HepG2 (cell line): ENCODE results near the gene EXO1. TPM values are rescaled to one million over a fixed set of nuclear protein-coding genes. Genes with fewer than 3 reads are reported as not detected.

Experiments
- AGO1 ChIP-seq: fragments of 200-400 bp; formaldehyde crosslinking; IDR thresholded peaks from 2 replicates; pipeline ENCODE4 v1.6.1; 2017; ENCODE audit warnings: mild to moderate bottlenecking, low read depth, low read length, moderate library complexity; ENCODE audit not compliant: poor library complexity, severe bottlenecking
- CREM ChIP-seq, 2 experiments: sonication (generic) in 1 of 2; formaldehyde crosslinking in 1 of 2; IDR thresholded peaks; 2 replicates each; pipeline versions ENCODE4 v1.4.0 to v1.6.1; 2016 to 2020; ENCODE audit warnings: antibody characterized with exemption in 1 of 2, mild to moderate bottlenecking in 1 of 2, missing genetic modification reagents in 1 of 2
- CSRNP1 ChIP-seq: sonication (generic); formaldehyde crosslinking; IDR thresholded peaks from 2 replicates; pipeline ENCODE4 v1.8.1; 2023; ENCODE audit warnings: mild to moderate bottlenecking, missing genetic modification reagents
- ELF4 ChIP-seq: sonication (generic); formaldehyde crosslinking; IDR thresholded peaks from 2 replicates; pipeline ENCODE4 v1.5.0; 2020; ENCODE audit warnings: missing genetic modification reagents, mild to moderate bottlenecking, moderate library complexity, borderline replicate concordance
- ERF ChIP-seq: IDR thresholded peaks from 2 replicates; pipeline ENCODE4 v1.6.1; 2018; ENCODE audit warnings: missing biosample characterization, missing genetic modification reagents
- FOXA3 ChIP-seq: IDR thresholded peaks from 2 replicates; pipeline ENCODE4 v1.6.1; 2016; ENCODE audit warnings: missing genetic modification reagents, missing compliant biosample characterization
- HMGA1 ChIP-seq: sonication (generic); formaldehyde crosslinking; conservative IDR thresholded peaks from 2 replicates; pipeline ENCODE4 v1.4.0; 2020; ENCODE audit warnings: missing genetic modification reagents
- HOXA5 ChIP-seq: sonication (generic); formaldehyde crosslinking; IDR thresholded peaks from 2 replicates; pipeline ENCODE4 v1.4.0; 2020; ENCODE audit warnings: missing genetic modification reagents
- IRF9 ChIP-seq: sonication (generic); formaldehyde crosslinking; IDR thresholded peaks from 2 replicates; pipeline ENCODE4 v1.8.0; 2022; ENCODE audit warnings: missing genetic modification reagents, mild to moderate bottlenecking, borderline replicate concordance
- KDM6A ChIP-seq: IDR thresholded peaks from 2 replicates; pipeline ENCODE4 v1.6.1; 2016; ENCODE audit warnings: low read depth
- MXD1 ChIP-seq: sonication (generic); formaldehyde crosslinking; IDR thresholded peaks from 2 replicates; pipeline ENCODE4 v1.4.0; 2020; ENCODE audit warnings: mild to moderate bottlenecking, missing genetic modification reagents
- PAX8 ChIP-seq: sonication (generic); formaldehyde crosslinking; IDR thresholded peaks from 2 replicates; pipeline ENCODE4 v1.8.0; 2022; ENCODE audit warnings: mild to moderate bottlenecking, missing genetic modification reagents, borderline replicate concordance
- PPARG ChIP-seq: conservative IDR thresholded peaks from 2 replicates; pipeline ENCODE4 v1.6.1; 2016; ENCODE audit warnings: missing biosample characterization, missing genetic modification reagents
- PRDM4 ChIP-seq: sonication (generic); formaldehyde crosslinking; IDR thresholded peaks from 2 replicates; pipeline ENCODE4 v1.9.0; 2021; ENCODE audit warnings: missing genetic modification reagents, borderline replicate concordance
- RELA ChIP-seq: sonication (generic); formaldehyde crosslinking; IDR thresholded peaks from 2 replicates; pipeline ENCODE4 v1.4.0; 2020; ENCODE audit warnings: missing genetic modification reagents
- RFX3 ChIP-seq: IDR thresholded peaks from 2 replicates; pipeline ENCODE4 v1.6.1; 2016; ENCODE audit warnings: missing biosample characterization, missing genetic modification reagents
- RFXANK ChIP-seq: IDR thresholded peaks from 2 replicates; pipeline ENCODE4 v1.6.1; 2016
- UBTF ChIP-seq: sonication (generic); formaldehyde crosslinking; IDR thresholded peaks from 2 replicates; pipeline ENCODE4 v1.4.0; 2020; ENCODE audit warnings: mild to moderate bottlenecking, missing genetic modification reagents
- YY1 ChIP-seq: IDR thresholded peaks from 2 replicates; pipeline ENCODE4 v1.6.1; 2011; ENCODE audit warnings: low read length, low read depth, moderate library complexity, mild to moderate bottlenecking; ENCODE audit not compliant: insufficient read depth, insufficient replicate concordance
- ZNF253 ChIP-seq: sonication (generic); formaldehyde crosslinking; IDR thresholded peaks from 2 replicates; pipeline ENCODE4 v1.8.0; 2022; ENCODE audit warnings: mild to moderate bottlenecking, missing genetic modification reagents, borderline replicate concordance
- ZNF644 ChIP-seq: IDR thresholded peaks from 2 replicates; pipeline ENCODE4 v1.6.1; 2016; ENCODE audit warnings: low read depth
- polyA plus RNA-seq, 8 experiments: library from polyadenylated mRNA; depleted of rRNA in 3 of 8; stranded (reverse) in 7 of 8; unstranded in 1 of 8; fragments of >200 nt; fragmentation: Illumina TruSeq in 4 of 8; extraction: Trizol in 4 of 8; gene quantifications; 2 replicates each; pipeline versions ENCODE4 v1.2.1 to v1.2.3, GENCODE V29; 2011 to 2016; ENCODE audit warnings: low read depth in 4 of 8, missing spikeins in 1 of 8, mixed read lengths in 1 of 8; ENCODE audit not compliant: insufficient read depth in 1 of 8
- total RNA-seq, 5 experiments: library from RNA; depleted of rRNA; stranded (reverse); fragments of >200 nt; fragmentation: Illumina TruSeq; extraction: Trizol; gene quantifications; 2 replicates each; pipeline ENCODE4 v1.2.3, GENCODE V29; 2016; ENCODE audit warnings: low read depth in 1 of 5

Gene EXO1
- total and polyA plus RNA-seq, 2 of the 13 experiments (the other 11 are each of a cell fraction or from before 2014, with no cell fraction given): 3.2 to 26.1 TPM

- TF ChIP-seq CSRNP1 (CRISPR knock-in tag) (peak; percentile 95), RELA (no peak), UBTF (CRISPR knock-in tag) (peak; percentile 49; the same call in 1 of the 2 replicates), MXD1 (CRISPR knock-in tag) (peak; percentile 79), RFXANK (CRISPR knock-in tag) (no peak), AGO1 (no peak), PAX8 (CRISPR knock-in tag) (no peak), FOXA3 (CRISPR knock-in tag) (peak; percentile 87), ZNF253 (CRISPR knock-in tag) (peak; percentile 87; the same call in 1 of the 2 replicates), RFX3 (CRISPR knock-in tag) (no peak), ELF4 (CRISPR knock-in tag) (no peak), KDM6A (CRISPR knock-in tag) (no peak), YY1 (peak; percentile 59), IRF9 (CRISPR knock-in tag) (peak; percentile 88), HOXA5 (CRISPR knock-in tag) (no peak; the same call in 1 of the 2 replicates), ZNF644 (CRISPR knock-in tag) (no peak), PPARG (CRISPR knock-in tag) (no peak), ERF (CRISPR knock-in tag) (peak; percentile 78; the same call in 1 of the 2 replicates), PRDM4 (CRISPR knock-in tag) (no peak), HMGA1 (CRISPR knock-in tag) (no peak), CREM (IDR thresholded peaks at IDR 0.05) (peak; percentile 97), CREM (CRISPR knock-in tag; IDR thresholded peaks at IDR 0.05) (peak; percentile 17; the same call in 1 of the 2 replicates)
Measured at GRCh38 chr1:241847796-241848685, at the start of gene EXO1 (continued).
